Vagina (tissue), 2 donors: ENCODE results near the gene ITGA2B. TPM values are rescaled to one million over a fixed set of nuclear protein-coding genes. Genes with fewer than 3 reads are reported as not detected.
A peak's percentile ranks its signal among the peaks of the same experiment; 100 is the strongest.
"Not testable (repeated sequence)": the region's sequence is repeated elsewhere in the genome, so short reads cannot be mapped to it uniquely, and the experiment has no call there.

Experiments
- DNase-seq, 2 donors: peaks; one replicate each; pipeline ENCODE4 v3.0.0-alpha.2; 2017; ENCODE audit errors: extremely low spot score in 2 of 2
- H3K27ac ChIP-seq: fragments of 200-600 bp; sonication (generic); one replicate; pipeline ENCODE4 v1.5.1; 2019
- H3K27me3 ChIP-seq: fragments of 200-600 bp; sonication (generic); one replicate; pipeline ENCODE4 v1.5.1; 2019
- H3K36me3 ChIP-seq, 2 donors: fragments of 200-600 bp; sonication (generic); one replicate each; pipeline ENCODE4 v1.5.1; 2017 to 2019
- H3K4me1 ChIP-seq: fragments of 200-600 bp; sonication (generic); one replicate; pipeline ENCODE4 v1.5.1; 2019
- H3K4me3 ChIP-seq, 2 donors: fragments of 200-600 bp; sonication (generic); 1 replicate in 1 of 2; 2 replicates in 1 of 2; pipeline ENCODE4 v1.5.1; 2016 to 2019
- H3K9me3 ChIP-seq: fragments of 200-600 bp; sonication (generic); one replicate; pipeline ENCODE4 v1.5.1; 2019
- CTCF ChIP-seq, 3 experiments: fragments of 450-650 bp in 2 of 3; fragments of 200-600 bp in 1 of 3; sonication (generic) in 1 of 3; IDR thresholded peaks; one replicate each; pipeline ENCODE4 v1.5.1; 2017 to 2019; ENCODE audit warnings: antibody characterized with exemption in 3 of 3, mild to moderate bottlenecking in 2 of 3, moderate library complexity in 2 of 3
- POLR2A ChIP-seq, 2 donors: fragments of 450-650 bp; IDR thresholded peaks; one replicate each; pipeline ENCODE4 v1.6.1; 2017; ENCODE audit warnings: antibody characterized with exemption in 2 of 2, mild to moderate bottlenecking in 2 of 2, moderate library complexity in 2 of 2
- POLR2AphosphoS5 ChIP-seq, 2 donors: sonication (generic); formaldehyde crosslinking; IDR thresholded peaks; one replicate each; pipeline ENCODE4 v1.9.0; 2017; ENCODE audit warnings: antibody characterized with exemption in 2 of 2, mild to moderate bottlenecking in 2 of 2, low read depth in 1 of 2; ENCODE audit not compliant: insufficient read depth in 1 of 2
- intact Hi-C: fragments of 100-400 bp; cut with DNase I; formaldehyde crosslinking; loops from one replicate; pipeline ENCODE4 v1.15.1; 2023
- total RNA-seq: library from RNA; depleted of rRNA; stranded (reverse); fragments of >200 nt; gene quantifications from one replicate; pipeline ENCODE4 v1.2.3, GENCODE V29; 2016

The ITGA2B gene
- total RNA-seq, 1 donor from 2014 or later, result 2.0 TPM

- no peak for TF ChIP-seq POLR2A (IDR thresholded peaks at IDR 0.05)
- no peak for TF ChIP-seq CTCF (IDR thresholded peaks at IDR 0.05)
- no peak for TF ChIP-seq POLR2AphosphoS5 (IDR thresholded peaks at IDR 0.05; ENCODE audit: insufficient read depth in 1 of 2, low read depth in 1 of 2)
- Histone ChIP-seq H3K9me3 (no peaks in the 10 kb centered on the region), H3K27ac (peak overlapping the region; percentile 95), H3K36me3 (no peaks in the 10 kb centered on the region), H3K4me1 (peaks cover 36% of the 10 kb centered on the region), H3K27me3 (no peaks in the 10 kb centered on the region), H3K4me3 (no peak overlapping the region)
- no peak for DNase-seq
- intact Hi-C loops, result no loop called here
These were observed 45.8 kb downstream of the ITGA2B start for GRCh38 chr17:44343510-44344209.

- peaks cover 15% of the 10 kb centered on the region for H3K4me1 ChIP-seq
- H3K27me3 ChIP-seq, H3K36me3 ChIP-seq, DNase-seq, H3K4me3 ChIP-seq, intact Hi-C loops, H3K9me3 ChIP-seq, H3K27ac ChIP-seq: not testable (repeated sequence)
These were observed 48.9 kb downstream of the ITGA2B start for GRCh38 chr17:44340553-44340952.

GRCh38 chr17:44338702-44339101 lies 50.7 kb downstream of the ITGA2B start:
- peaks cover 4% of the 10 kb centered on the region for H3K4me1 ChIP-seq
- intact Hi-C loops, result no loop called here
- no peak for DNase-seq
- no peaks in the 10 kb centered on the region for H3K27me3 ChIP-seq
- no peaks in the 10 kb centered on the region for H3K9me3 ChIP-seq
- H3K36me3 ChIP-seq, result no peaks in the 10 kb centered on the region
- TF ChIP-seq POLR2AphosphoS5 (IDR thresholded peaks at IDR 0.05; ENCODE audit: insufficient read depth in 1 of 2, low read depth in 1 of 2), result no peak
- TF ChIP-seq CTCF (IDR thresholded peaks at IDR 0.05), result no peak
- TF ChIP-seq POLR2A (IDR thresholded peaks at IDR 0.05), result no peak
- no peak overlapping the region for H3K4me3 ChIP-seq
- H3K27ac ChIP-seq, result no peak overlapping the region

- H3K9me3 ChIP-seq, result no peaks in the 10 kb centered on the region
- TF ChIP-seq CTCF (IDR thresholded peaks at IDR 0.05), result no peak
- TF ChIP-seq POLR2AphosphoS5 (IDR thresholded peaks at IDR 0.05; ENCODE audit: insufficient read depth in 1 of 2, low read depth in 1 of 2), result no peak
- no peak for TF ChIP-seq POLR2A (IDR thresholded peaks at IDR 0.05)
- no peak for DNase-seq
- no peak overlapping the region for H3K27ac ChIP-seq
- no peaks in the 10 kb centered on the region for H3K4me1 ChIP-seq
- H3K27me3 ChIP-seq, result no peaks in the 10 kb centered on the region
- no peak overlapping the region for H3K4me3 ChIP-seq
- intact Hi-C loops, result no loop called here
- no peaks in the 10 kb centered on the region for H3K36me3 ChIP-seq
These were observed 53.5 kb downstream of the ITGA2B start for GRCh38 chr17:44335968-44336367.

GRCh38 chr17:44335564-44335963 lies 53.9 kb downstream of the ITGA2B start:
- Histone ChIP-seq H3K9me3 (no peaks in the 10 kb centered on the region), H3K36me3 (no peaks in the 10 kb centered on the region), H3K27me3 (no peaks in the 10 kb centered on the region), H3K27ac (no peak overlapping the region), H3K4me3 (no peak overlapping the region), H3K4me1 (no peaks in the 10 kb centered on the region)
- DNase-seq, result no peak
- TF ChIP-seq CTCF (IDR thresholded peaks at IDR 0.05), result no peak
- TF ChIP-seq POLR2A (IDR thresholded peaks at IDR 0.05), result no peak
- no peak for TF ChIP-seq POLR2AphosphoS5 (IDR thresholded peaks at IDR 0.05; ENCODE audit: insufficient read depth in 1 of 2, low read depth in 1 of 2)
- intact Hi-C loops, result no loop called here
